ENCODE results near the gene AATK. TPM values are rescaled to one million over a fixed set of nuclear protein-coding genes. Genes with fewer than 3 reads are reported as not detected.

Gene AATK
- total RNA-seq, 1 experiment from 2014 or later = 64.6 TPM

GRCh38 chr17:81144423-81144781, 21.6 kb downstream of the AATK start:
- no peak for DNase-seq (ENCODE audit: low spot score)

GRCh38 chr17:81143717-81144422, 22.2 kb downstream of the AATK start:
- DNase-seq (ENCODE audit: low spot score) = no peak

- DNase-seq (ENCODE audit: low spot score) = no peak
Observed at GRCh38 chr17:81143200-81143527, 22.9 kb downstream of the AATK start.

- DNase-seq (ENCODE audit: low spot score) = peak; percentile 98
Observed at GRCh38 chr17:81142301-81143199, 23.5 kb downstream of the AATK start.

GRCh38 chr17:81140695-81141094, 25.3 kb downstream of the AATK start:
- no peak for DNase-seq (ENCODE audit: low spot score)

GRCh38 chr17:81140018-81140417, 26.0 kb downstream of the AATK start:
- DNase-seq (ENCODE audit: low spot score) = no peak

- no peak for DNase-seq (ENCODE audit: low spot score)
Observed at GRCh38 chr17:81139428-81139827, 26.6 kb downstream of the AATK start.

GRCh38 chr17:81138500-81138899, 27.5 kb downstream of the AATK start:
- DNase-seq (ENCODE audit: low spot score) = no peak

GRCh38 chr17:81138083-81138482, 27.9 kb downstream of the AATK start:
- no peak for DNase-seq (ENCODE audit: low spot score)

- DNase-seq (ENCODE audit: low spot score) = no peak
Observed at GRCh38 chr17:81137248-81137647, 28.8 kb downstream of the AATK start.

GRCh38 chr17:81136366-81136765, 29.7 kb downstream of the AATK start:
- no peak for DNase-seq (ENCODE audit: low spot score)

GRCh38 chr17:81135505-81136278, 30.3 kb downstream of the AATK start:
- DNase-seq (ENCODE audit: low spot score) = peak; percentile 55

GRCh38 chr17:81134064-81134781, 31.8 kb downstream of the AATK start:
- no peak for DNase-seq (ENCODE audit: low spot score)

- DNase-seq (ENCODE audit: low spot score) = peak; percentile 91
Observed at GRCh38 chr17:81132770-81133723, 33.0 kb downstream of the AATK start.

GRCh38 chr17:81132197-81132540, 33.9 kb downstream of the AATK start:
- no peak for DNase-seq (ENCODE audit: low spot score)

- peak; percentile 95 for DNase-seq (ENCODE audit: low spot score)
Observed at GRCh38 chr17:81131486-81132196, 34.4 kb downstream of the AATK start.

GRCh38 chr17:81130385-81131361, 35.3 kb downstream of the AATK start:
- peak; percentile 74 for DNase-seq (ENCODE audit: low spot score)

GRCh38 chr17:81129711-81130367, 36.2 kb downstream of the AATK start:
- DNase-seq (ENCODE audit: low spot score) = no peak
